HG03439 (cell line): ENCODE results near the gene CALR3.
"Not testable (repeated sequence)": the region's sequence is repeated elsewhere in the genome, so short reads cannot be mapped to it uniquely, and the experiment has no call there.

Experiments used
- ATAC-seq: cut with Tn5 transposase; IDR thresholded peaks from one replicate; pipeline ENCODE4 v1.9.1; 2021; ENCODE audit warnings: mild to moderate bottlenecking, moderate library complexity; ENCODE audit not compliant: unreplicated experiment

The CALR3 gene

GRCh38 chr19:16524991-16525734, 29.2 kb upstream of the CALR3 start:
- no peak for ATAC-seq

DNA sequence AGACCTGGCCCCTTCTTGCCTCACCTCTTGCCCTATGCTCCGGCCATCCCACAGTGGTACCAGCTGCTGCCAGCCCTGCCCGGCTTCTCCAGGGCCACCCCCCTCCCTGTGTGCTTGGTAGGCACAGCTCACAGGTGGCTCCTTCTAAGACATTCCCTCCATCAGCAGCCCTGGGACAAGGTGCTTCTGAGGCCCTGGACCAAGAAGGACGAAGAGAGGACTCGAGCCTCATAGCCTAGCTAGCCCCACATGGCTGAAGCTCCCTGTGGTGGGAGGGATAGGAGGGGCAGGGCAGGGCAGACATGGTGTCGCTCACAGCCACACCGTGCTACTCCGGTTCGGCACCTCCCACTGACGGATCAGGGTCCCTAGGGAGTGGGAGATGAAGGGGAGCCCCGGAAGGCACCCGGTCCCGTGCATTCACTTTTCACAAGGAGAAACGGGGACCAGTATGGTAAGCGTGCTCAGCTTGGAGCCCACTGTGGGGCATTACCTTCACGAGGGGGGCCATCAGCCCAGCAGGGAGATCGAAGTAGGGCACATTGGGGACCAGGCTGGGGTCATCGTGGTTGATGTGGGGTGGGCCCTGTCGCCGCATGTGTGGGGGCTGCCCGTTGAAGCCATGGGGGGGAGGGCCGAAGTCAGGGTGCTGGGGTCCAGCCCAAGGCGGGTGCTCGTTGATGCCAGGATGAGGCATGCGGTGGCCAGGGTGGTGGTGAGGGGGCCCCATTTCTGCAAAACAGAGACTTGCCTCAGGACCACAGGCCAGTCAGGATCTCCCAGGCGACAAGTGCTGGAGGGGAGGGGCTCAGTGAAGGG, 26.8 kb upstream of the CALR3 start:
- ATAC-seq: no peak

DNA sequence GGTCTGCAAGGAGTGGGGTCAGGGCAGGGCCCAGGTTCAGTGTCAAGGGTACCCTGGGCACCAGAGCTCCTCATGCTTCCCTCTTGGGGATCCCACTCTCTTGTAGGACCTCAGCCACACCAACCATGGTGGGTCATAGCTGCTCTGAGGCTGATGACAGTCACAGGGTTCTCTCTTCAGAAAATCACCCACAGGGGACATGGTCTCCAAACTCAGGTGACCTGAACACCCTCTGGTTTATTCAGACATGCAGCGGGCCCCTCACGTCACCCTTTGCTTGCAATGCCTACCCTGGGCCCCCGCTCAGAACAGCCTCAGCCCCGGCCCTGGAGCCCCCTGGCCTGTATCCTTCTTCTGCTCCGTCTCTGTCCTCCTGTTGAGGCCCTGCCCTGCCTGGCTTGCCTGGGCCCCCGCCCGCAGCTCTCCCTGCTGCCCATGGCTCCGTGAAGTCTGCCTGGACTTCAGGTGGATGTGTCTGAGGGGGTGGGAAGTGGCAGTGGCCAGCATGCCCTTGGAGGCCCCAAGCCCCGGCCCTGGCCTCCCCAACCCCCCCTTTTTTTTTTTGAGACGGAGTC, 25.8 kb upstream of the CALR3 start:
- no peak for ATAC-seq

DNA sequence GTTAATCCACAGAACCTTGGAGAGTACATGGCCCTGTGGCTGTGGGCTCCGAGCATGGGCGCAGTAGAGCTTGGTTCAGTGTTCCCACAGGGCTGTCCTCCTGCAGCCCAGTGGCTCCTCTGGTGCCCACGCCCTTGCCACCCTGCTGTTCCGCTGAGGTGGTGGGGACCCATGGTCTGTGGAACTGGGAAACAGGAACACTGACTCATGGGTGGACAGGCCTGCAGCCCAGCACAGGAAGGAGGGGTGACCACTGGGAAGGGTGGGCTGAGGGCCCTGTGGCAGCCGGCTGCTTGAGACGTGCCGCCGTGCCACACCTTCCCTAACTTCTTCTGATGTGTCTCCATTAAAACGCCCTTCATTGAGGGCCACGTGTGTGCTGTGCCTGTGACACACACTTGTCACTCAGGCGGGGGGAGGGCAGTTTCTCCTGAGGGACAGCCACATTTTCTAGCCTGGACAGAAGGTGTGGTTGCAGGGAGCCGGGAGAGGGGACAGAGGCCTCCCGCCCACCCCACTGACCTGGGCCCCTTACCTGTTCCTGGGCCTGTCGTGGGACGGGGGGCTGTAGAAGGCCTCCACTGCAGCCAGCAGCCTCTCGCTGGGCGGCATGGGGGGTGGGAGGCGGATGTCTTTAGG, 25.1 kb upstream of the CALR3 start:
- ATAC-seq: no peak

DNA sequence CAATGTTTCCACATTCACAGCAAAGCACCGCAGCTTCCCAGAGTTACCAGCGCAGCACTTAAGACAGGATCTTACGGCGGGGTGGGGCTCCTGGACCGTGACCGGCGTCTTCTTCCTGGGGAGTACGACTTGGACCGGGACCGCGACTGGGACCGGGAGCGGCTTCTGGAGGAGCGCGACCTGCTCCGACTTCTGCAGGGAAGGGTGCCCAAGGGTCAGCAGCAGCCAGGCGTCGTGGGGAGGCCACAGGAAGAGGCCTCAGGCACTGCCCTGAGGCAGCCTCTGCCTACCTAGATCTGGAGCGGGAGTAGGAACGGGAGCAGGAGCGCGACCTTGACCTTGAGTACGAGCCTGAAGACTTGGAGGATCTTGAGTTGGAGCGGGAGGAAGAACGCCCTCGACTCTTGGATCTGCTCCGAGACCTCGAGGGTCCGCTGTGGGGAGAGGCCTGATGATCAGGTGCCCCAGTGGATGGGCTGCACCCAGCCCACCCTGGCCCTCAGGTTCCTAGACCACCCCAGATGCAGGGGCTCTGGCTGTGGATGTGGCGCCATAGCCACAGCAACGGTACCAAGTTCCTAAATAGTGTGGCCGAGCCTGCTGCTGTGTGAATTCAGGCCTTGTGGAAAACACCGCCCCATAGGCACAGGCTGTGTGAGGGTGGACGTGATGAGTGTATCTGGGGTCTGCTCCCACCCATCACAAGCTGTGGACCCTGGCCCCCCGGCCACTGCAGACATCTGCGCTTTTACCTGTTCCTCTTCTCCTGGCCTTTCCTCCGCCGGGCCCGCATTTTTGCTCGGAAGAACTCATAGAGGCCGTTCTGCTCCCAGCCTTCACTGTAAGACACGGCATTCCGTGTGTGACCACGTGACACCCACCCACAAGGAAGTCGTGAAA, 24.4 kb upstream of the CALR3 start:
- no peak for ATAC-seq

DNA sequence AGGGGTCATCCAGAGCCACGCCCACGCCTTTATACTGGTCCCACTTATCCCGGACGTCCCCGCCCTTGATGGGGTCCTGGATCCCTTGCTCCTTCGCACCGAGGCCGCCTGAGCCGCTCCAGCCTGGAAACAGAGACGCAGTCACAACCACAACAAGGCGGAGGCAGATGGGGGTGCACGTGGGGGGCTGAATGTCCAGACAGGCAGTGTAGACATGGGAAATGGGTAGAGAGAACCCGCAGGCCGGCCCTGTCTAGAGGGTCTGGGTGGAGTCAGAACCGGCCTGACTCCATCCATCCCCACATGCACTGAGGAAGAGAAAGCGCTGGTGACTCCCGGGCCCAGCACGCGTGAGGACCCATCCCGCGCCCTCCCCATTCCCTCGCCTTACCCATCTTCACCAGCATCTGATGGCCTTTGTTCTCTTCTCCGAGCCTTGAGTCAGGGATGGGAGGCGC, 23.3 kb upstream of the CALR3 start:
- no peak for ATAC-seq

DNA sequence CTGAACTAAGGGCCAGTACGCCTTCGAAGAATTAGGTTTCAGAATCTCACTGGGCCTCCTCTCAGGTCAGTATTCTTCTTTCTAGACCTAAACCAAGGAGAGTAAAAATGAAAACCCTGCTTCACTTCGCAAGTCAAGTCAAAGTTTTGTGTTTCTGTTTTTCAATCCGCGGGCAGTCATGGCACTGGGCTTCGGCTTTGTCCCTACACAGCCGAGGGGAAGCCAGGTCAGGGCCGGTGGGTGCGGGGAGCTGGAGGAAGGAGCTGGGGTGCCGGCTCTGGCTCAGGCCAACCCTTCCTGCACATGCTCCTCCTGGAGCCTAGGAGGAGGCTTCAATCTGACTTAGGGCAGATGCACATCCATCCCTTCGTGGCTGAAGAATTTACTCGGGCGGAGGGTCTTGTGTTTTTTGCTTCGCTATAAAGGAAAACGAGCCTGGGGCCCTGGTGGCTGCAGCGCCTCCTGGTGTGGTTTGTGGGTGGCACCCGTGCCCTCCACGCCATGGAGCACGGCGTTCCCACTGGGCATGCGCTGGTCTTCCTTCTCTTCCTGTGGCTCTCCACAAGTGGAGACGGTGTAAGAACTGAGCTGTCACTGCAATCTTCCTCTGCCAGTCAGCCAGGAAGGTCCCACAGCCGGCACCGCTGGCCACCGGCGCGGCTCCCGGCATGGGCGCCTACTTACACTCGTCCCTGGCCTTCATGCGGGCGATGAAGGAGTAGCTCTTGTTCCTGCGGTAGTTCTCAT, 22.7 kb upstream of the CALR3 start:
- no peak for ATAC-seq

GRCh38 chr19:16518061-16518460, 22.1 kb upstream of the CALR3 start:
- ATAC-seq: no peak

DNA sequence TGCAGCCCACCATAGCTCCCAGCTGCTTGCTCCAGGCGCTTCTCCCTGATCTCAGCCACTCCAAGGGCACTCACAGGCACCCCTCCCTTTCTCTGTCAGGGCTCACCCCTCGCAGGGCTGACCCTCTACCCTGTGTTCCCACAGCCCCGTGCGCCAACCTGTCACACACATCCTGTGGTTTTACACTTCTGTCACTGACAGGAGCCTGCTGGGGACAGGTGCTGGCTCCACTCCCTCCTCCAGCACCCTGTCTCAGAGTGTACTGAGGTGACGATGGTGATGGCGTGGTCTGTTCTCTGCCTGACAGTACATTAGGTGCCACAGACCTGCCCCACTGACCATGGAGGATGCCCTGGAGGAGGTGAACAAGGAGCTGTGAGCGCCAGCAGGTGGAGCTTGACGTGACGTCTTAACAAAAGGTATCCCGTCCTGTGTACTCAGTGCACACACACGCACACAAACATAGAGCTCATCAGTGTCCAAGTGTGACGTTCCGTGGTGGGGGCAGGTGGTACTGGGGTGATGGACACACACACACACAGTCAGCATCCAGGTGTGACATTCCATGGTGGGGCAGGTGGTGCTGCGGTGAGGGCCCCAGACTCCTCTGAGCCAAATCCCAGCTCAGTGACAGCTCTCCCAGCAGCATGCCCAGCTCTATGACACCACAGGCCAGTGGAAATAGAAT, 21.1 kb upstream of the CALR3 start:
- no peak for ATAC-seq

DNA sequence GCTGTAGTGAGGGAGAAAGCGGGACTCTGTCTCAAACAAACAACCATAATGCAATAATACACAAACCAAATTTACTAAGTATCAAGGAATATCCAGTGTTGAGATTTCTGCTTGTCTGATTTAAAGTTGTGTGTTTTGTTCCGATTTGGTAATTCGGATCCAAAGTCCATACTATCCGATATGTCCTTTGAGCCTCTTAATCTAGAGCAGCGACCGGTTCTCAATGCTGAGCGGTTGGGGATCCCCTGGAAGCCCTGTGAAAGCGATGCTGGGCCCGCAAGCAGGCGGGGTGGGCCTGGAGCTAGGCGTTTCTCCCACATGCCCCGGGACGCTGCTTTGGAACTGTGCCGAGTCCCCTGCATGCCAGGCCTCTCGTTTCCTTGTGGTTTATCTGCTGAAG, 20.4 kb upstream of the CALR3 start:
- no peak for ATAC-seq

DNA sequence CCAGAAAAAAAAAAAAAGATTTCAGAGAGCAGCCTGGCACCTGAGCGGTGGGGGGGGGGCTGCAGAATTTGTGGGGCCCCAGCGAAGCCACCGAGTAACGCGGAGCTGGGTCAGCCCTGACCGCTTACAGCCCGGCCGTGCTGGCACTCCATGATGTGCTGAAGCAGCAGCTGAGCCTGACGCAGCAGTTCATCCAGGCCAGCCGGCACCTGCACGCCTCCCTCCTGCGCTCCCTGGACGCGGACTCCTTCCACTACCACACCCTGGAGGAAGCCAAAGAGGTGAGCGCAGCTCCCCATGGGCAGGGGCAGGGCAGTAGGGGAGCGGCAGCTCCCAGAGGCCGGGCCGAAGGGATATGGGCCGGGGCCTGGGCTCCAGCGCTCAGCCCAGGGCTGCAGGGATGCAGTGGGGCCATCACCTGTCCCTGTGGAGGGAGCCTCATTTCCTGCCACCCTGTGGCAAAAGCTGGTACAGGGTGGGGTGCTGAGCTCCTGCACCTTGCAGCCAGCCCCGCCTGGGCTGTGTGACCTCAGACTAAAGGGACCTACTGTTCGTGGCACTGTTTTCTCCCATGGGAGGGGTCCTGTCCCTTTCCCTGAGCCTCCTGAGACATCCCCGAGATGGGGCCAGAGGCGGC, 18.5 kb upstream of the CALR3 start:
- ATAC-seq: no peak

DNA sequence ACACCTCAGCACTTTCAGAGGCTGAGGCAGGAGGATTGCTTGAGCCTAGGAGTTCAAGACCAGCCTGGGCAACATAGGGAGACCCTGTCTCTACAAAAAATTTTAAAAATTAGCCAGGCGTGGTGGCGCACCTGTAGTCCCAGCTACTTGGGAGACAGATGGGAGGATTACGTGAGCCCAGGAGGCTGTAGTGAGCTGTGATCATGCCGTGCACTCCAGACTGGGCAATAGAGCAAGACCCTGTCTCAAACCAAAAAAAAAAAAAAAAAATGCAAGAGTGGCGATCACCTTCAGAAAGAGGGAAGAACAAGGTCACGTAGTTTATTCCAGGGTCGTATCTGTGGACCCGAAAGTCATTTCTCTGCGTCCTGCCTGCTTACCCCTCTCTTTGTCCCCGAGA, 16.6 kb upstream of the CALR3 start:
- not testable (repeated sequence) for ATAC-seq

DNA sequence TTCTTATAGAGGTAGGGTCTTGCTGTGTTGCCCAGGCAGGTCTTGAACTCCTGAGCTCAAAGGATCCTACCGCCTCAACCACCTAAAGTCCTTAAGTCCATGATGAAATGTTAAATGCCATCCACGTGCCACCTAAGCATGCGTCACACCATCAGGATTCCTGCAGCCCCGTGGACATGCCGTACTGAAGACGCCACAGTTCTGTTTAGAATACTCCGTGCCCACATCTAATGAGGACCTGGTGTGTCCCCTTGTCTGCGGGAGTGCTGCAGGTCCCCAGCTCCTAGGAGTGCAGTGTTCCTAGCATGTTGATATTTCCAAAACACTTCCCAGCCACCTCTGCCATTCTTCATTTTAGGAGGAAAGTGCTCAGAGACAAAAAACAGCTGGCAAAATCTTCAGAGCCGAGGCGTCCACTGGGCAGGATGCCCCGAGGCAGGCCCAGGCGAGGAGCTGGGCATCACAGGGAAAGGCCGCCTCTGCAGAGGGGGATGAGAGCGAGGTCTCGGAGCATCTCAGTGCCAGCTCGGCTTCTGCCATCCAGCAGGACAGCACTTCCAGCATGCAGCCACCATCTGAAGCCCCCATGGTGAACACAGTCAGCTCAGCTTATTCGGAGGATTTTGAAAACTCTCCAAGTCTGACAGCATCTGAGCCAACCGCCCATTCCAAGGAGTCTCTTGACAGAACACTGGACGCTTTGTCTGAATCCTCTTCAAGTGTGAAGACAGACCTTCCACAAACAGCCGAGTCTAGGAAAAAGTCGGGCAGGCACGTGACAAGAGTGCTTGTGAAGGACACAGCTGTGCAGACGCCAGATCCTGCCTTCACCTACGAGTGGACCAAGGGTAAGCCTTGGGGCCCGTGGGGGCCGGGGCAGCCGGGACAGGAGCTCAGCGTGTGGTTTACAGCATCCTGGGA, 13.4 kb upstream of the CALR3 start:
- ATAC-seq: no peak

- ATAC-seq: no peak
Observed at GRCh38 chr19:16508546-16508945, 12.6 kb upstream of the CALR3 start.

GRCh38 chr19:16506961-16507360, 11.0 kb upstream of the CALR3 start:
- no peak for ATAC-seq

- not testable (repeated sequence) for ATAC-seq
Observed at GRCh38 chr19:16506161-16506560, 10.2 kb upstream of the CALR3 start.

DNA sequence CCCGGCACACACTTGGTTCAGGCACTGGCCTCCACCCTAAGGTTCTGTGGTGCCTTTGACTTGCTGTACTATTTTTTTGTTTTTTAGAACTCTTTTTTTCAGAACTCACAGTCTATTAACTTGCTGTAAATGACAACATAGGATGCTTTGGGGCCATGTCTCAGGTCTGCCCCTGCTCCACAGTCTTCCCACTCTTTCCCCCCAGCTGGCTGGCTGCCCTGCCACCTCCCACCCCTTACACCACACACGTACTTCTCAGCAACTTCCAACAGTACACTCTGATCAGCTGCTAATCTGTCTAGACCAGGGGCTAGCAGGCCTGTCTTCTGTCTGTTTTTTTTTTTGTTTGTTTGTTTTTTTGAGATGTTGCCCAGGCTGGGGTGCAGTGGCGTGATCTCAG, 8.3 kb upstream of the CALR3 start:
- no peak for ATAC-seq

DNA sequence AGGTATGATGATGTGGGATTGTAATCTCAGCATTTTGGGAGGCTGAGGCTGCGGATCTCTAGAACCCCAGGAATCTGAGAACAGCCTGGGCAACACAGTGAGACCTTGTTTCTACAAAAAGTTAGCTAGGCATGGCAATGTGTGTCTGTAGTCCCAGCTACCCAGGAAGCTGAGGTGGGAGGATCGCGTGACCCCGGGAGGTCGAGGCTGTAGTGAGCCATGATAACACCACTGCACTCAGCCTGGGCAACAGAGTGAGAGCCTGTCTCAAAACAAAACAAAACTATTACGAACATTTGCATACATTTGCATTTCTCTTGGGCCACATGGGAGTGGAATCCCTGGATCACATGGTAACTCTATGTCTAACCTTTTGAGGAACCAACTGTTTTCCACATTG, 1.9 kb upstream of the CALR3 start:
- ATAC-seq: no peak
